Activated CD8-positive, alpha-beta memory T cell treated with anti-CD3 and anti-CD28 coated beads for 36 hours (primary cell): ENCODE measurements around the gene FRA10AC1. TPM values are rescaled to one million over a fixed set of nuclear protein-coding genes. Genes with fewer than 3 reads are reported as not detected.

Source experiments
- CTCF ChIA-PET: fragments of 350-600 bp; sonication (Branson Sonifier 250); formaldehyde crosslinking; loops from one replicate; lab custom pipeline; 2021; ENCODE audit warnings: antibody characterized with exemption; lab: Charles Lee
- POLR2A ChIA-PET: fragments of 350-600 bp; sonication (Branson Sonifier 250); formaldehyde crosslinking; loops from one replicate; lab custom pipeline; 2021; ENCODE audit warnings: antibody characterized with exemption; lab: Charles Lee
- total RNA-seq, 2 experiments: library from RNA; stranded (reverse); gene quantifications; one replicate each; pipeline ENCODE4 v1.2.3, GENCODE V29; 2021

The FRA10AC1 gene, protein sequence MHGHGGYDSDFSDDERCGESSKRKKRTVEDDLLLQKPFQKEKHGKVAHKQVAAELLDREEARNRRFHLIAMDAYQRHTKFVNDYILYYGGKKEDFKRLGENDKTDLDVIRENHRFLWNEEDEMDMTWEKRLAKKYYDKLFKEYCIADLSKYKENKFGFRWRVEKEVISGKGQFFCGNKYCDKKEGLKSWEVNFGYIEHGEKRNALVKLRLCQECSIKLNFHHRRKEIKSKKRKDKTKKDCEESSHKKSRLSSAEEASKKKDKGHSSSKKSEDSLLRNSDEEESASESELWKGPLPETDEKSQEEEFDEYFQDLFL
- total RNA-seq = 10 to 100 TPM; 13.2 to 14.3 TPM

GRCh38 chr10:93702210-93703001, at the start of gene FRA10AC1:
Gene FRA10AC1, minus strand, starts transcription at chr10:93702592. Its CDS starts 2,486 bp downstream, at chr10:93700106.
- CTCF ChIA-PET = no interaction called here

GRCh38 chr10:93751832-93752231, 49.4 kb upstream of the FRA10AC1 start:
- ChIA-PET POLR2A (no interaction called here), CTCF (no interaction called here)

More at GRCh38 chr10:93702210-93703001, at the start of gene FRA10AC1:
- POLR2A ChIA-PET = no interaction called here

- ChIA-PET POLR2A (no interaction called here), CTCF (no interaction called here)
These were observed 48.7 kb upstream of the FRA10AC1 start for GRCh38 chr10:93751124-93751523.

DNA sequence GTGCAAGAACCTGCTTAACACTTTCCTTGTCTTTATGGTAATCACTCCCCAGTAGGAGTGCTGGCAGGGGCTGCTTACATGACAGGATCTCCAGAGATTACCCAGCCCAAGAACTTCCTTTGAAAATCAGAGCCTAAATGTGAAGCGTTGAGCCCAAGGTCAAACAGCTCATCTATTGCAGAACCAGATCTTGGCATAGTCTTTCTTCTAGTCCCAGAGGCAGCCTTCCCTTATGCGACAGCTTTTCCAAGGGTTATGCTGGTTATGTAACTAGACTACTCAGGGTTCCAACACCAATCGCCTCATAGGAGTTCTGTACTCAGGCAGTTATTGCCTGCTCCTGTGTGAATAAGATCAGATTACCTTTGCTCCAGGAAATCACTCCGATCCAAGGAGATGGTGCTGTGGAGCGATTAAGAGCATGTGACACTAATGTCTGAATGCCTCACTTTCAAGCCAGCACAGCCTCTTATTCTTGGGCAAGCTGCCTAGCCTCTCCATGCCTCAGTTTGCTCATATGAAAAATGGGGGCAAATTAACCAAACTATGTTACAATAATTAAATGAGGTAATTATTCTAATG, 46.9 kb upstream of the FRA10AC1 start:
- ChIA-PET CTCF (interaction anchor here (1.4 kb wide), 1 partner anchor 67 kb away, joined by 3 read pairs; no protein-coding TSS in a partner anchor), POLR2A (no interaction called here)

DNA sequence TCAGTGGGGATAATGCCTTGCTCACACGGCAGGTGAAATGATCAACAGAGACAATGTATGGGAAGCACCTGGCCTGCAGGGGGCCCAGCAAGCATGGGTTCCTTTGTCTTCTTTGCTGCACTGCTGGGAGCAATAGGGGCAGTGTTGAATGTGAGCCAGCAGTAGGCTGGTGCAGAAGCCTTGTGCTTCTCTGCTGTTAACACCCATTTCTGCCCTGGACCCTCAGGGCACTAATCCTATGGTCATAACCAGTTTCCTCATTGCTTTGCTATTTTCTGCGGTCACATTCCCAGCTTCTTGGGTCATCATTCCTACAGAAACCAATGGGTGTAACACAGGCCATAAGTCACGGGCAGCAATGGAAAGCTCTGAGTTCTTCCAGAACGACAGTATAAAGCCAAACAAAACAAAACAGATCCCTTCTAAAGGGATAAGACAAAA, 44.5 kb upstream of the FRA10AC1 start:
- POLR2A ChIA-PET = no interaction called here
- CTCF ChIA-PET = no interaction called here

- CTCF ChIA-PET = interaction anchor here (0.7 to 1.5 kb wide), 3 partner anchors 125 to 574 kb away, joined by 3 to 4 read pairs (median 3); no protein-coding TSS in a partner anchor
These were observed 43.1 kb upstream of the FRA10AC1 start for GRCh38 chr10:93745408-93746065.

DNA sequence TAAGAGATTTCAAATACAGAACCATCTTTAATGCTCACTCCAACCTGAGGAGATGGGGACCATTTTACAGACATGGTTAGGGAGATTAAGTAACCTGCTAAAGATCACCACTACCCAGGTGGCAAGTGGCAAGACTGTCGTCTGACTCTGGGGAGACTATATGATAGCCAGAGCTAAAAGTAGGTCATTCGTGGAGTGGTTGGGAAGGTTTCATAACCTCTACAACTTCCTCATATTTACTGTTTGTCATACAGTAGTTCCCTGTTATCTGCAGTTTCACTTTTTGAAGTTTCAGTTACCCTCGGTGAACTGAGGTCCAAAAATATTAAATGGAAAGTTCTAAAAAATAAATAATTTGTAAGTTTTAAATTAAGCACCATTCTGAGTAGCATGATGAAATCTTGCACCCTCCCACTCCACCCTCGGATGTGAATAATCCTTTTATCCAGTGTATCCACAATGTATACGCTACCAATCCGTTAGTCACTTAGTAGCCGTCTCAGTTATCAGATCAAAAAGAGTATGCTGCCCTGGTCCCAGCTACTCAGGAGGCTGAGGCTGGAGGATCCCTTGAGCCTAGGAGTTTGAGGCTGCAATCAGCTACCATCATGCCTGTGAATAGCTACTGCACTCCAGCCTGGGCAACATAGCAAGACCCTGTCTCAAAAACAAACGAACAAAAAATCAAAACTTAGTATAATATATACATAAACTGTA, 40.4 kb upstream of the FRA10AC1 start:
- CTCF ChIA-PET = interaction anchor here (0.6 kb wide), 1 partner anchor 641 kb away, joined by 3 read pairs; no protein-coding TSS in a partner anchor
- POLR2A ChIA-PET = no interaction called here

More at GRCh38 chr10:93745408-93746065, 43.1 kb upstream of the FRA10AC1 start:
- POLR2A ChIA-PET = interaction anchor here (0.6 kb wide), 1 partner anchor 233 kb away, joined by 6 read pairs; no protein-coding TSS in a partner anchor

- POLR2A ChIA-PET = no interaction called here
These were observed 39.0 kb upstream of the FRA10AC1 start for GRCh38 chr10:93741367-93741766.

GRCh38 chr10:93726024-93726423, 23.6 kb upstream of the FRA10AC1 start:
- ChIA-PET CTCF (no interaction called here), POLR2A (no interaction called here)

More at GRCh38 chr10:93741367-93741766, 39.0 kb upstream of the FRA10AC1 start:
- CTCF ChIA-PET = no interaction called here

DNA sequence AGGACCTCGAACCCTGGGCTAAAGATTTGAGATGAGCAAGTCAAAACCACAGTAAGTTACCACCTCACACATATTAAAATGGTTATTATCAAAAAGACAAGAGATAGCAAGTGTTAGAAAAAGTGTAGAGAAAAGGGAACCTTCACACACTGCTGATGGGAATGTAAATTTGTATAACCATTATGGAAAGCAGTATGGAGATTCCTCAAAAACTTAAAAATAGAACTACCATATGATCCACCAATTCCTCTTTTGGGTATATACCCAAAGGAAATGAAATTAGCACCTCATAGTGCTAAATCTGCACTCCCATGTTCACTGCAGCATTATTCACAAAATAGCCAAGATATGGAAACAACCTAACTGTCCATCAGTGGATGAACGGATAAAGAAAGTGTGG, 20.8 kb upstream of the FRA10AC1 start:
- POLR2A ChIA-PET = no interaction called here
- CTCF ChIA-PET = no interaction called here

GRCh38 chr10:93722550-93722949, 20.2 kb upstream of the FRA10AC1 start:
- CTCF ChIA-PET = no interaction called here
- POLR2A ChIA-PET = no interaction called here

- POLR2A ChIA-PET = no interaction called here
- CTCF ChIA-PET = interaction anchor here (0.7 kb wide), 1 partner anchor 1039 kb away, joined by 3 read pairs; no protein-coding TSS in a partner anchor
These were observed 17.5 kb upstream of the FRA10AC1 start for GRCh38 chr10:93719901-93720300.

DNA sequence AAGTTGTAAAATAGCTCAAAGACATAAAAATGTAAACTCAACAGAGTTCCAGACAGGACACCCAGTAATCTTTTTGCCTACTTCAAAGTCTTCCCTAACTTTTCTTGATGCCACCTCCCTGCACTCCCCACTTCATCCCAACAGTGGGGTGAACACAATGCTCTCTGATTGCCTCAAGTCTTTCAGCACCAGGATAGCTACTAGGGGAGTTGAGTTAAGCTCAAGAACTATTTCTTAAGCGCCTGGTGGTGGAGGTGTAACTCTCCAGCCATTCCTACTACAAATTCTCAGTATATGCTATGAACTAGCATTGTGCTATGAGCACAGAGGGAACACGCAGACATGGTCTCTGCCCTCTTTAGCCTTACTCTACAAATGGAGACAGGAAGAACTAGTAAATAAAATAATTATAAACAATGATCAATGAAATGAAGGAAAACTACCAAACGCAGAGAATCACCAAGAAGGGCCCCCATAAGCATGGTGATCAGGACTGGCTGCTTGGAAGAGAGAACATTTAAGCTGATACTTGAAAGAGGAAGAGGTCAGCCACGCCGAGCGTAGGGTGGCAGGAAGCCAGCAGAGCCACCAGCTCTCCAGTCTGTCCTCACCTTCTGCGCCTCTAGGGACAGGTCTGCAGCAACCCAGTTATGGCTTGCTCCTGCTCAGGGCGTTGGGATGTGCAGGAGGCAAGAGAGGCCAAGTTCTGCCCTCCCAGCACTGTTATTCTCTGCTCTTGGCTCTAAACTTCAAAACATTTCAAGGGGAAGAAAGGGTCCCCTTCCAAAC, 16.7 kb upstream of the FRA10AC1 start:
- ChIA-PET CTCF (interaction anchor here (0.7 kb wide), 1 partner anchor 1038 kb away, joined by 3 read pairs; no protein-coding TSS in a partner anchor), POLR2A (no interaction called here)

GRCh38 chr10:93716766-93717165, 14.4 kb upstream of the FRA10AC1 start:
- ChIA-PET CTCF (no interaction called here), POLR2A (no interaction called here)

DNA sequence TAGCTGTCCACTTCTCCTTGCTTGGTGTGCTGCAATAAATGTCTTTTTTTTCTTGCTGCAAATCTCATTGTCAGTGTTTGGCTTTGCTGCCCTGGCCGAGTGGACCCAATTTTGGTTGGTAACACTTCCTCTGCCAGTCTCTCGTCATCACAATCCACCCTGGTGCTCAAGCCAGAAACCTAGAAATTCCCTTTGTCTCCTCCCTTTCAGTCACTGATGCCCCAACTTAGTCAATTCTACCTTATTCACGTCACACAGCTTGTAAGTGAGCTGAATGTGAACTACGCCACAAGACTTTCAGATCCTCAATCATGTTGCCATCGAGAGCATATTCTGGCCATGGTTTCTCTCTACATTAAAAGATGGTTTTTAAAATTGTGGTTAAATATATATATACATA, 13.0 kb upstream of the FRA10AC1 start:
- POLR2A ChIA-PET = no interaction called here
- CTCF ChIA-PET = no interaction called here

DNA sequence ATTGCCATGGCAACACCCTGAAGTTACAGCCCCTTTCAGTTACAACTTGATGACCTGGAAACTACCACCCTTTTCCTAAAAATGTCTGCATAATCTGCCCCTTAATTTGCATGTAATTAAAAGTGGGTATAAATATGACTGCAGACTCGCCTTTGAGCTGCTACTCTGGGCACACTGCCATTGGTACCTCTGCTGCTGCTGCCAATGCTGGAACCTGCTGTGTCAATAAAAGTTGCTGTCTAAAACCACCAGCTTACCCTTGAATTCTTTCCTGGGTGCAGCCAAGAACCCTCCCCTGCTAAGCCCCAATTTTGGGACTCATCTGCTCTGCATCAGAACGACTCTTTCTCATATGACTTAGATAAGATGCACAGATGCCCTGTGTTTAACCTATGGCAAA, 10.2 kb upstream of the FRA10AC1 start:
- CTCF ChIA-PET = no interaction called here
- POLR2A ChIA-PET = no interaction called here

DNA sequence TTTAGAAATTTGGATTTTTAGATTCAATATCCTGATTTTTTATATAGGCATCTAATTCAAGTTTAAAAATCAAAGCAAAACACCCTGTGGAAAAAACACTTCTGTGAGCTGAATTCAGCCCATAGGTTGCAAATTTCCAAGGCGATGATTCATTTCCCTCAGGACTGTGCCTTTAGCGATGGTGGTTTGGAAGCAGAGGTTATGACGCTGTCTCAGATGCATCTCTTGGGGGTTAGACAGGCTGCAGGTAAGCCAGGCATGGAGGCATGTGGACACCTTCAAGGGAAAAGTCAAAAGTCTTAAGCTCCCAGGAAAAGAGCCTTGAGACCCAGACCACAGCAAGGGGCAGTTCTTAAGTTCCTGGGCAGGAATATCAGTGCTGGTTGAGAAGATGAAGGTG, 9.5 kb upstream of the FRA10AC1 start:
- CTCF ChIA-PET = no interaction called here
- POLR2A ChIA-PET = no interaction called here

DNA sequence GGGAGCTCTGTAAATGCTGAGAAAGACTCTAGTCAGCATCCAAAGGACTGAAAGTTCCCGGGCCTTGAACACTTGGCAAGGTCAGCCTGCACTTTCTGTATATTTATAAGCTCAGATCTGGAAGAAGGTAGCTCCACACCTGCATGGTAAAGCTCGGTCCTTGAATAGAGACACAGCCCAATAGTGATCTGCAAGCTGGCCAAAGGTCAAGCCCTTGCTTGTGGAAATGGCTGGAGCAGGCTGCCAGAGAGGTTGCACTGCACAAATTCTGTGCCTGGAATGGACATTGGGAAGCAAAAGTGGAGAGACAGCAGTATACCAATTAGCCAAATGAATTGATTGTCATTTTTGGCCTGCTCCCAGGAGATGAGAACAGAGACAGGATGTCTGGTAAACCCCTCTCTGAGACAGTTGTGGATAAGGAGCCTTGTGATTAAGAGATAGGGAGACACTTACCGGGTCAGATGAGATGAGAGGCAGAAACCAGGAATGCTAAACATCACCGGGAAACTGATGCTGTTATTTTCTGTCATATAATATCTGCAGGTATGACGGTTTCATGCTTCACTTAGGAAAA, 8.0 kb upstream of the FRA10AC1 start:
- CTCF ChIA-PET = no interaction called here
- POLR2A ChIA-PET = no interaction called here
